GM19193 (cell line): ENCODE data around the gene PPM1F.
A peak's percentile ranks its signal among the peaks of the same experiment; 100 is the strongest.

Experiments
- POLR2A ChIP-seq: IDR thresholded peaks from 4 replicates; pipeline ENCODE4 v1.6.1; 2011; ENCODE audit not compliant: insufficient read depth, insufficient read length; ENCODE audit errors: extremely low read depth

Gene PPM1F, protein sequence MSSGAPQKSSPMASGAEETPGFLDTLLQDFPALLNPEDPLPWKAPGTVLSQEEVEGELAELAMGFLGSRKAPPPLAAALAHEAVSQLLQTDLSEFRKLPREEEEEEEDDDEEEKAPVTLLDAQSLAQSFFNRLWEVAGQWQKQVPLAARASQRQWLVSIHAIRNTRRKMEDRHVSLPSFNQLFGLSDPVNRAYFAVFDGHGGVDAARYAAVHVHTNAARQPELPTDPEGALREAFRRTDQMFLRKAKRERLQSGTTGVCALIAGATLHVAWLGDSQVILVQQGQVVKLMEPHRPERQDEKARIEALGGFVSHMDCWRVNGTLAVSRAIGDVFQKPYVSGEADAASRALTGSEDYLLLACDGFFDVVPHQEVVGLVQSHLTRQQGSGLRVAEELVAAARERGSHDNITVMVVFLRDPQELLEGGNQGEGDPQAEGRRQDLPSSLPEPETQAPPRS

GRCh38 chr22:21952586-21953571 lies at the start of gene PPM1F:
PPM1F (minus strand) TSS chr22:21952848; CDS start chr22:21946048, 6,800 bp downstream.
- TF ChIP-seq POLR2A: peak; percentile 48

GRCh38 chr22:22001664-22002525 lies 49.2 kb upstream of the PPM1F start:
- TF ChIP-seq POLR2A: no peak

DNA sequence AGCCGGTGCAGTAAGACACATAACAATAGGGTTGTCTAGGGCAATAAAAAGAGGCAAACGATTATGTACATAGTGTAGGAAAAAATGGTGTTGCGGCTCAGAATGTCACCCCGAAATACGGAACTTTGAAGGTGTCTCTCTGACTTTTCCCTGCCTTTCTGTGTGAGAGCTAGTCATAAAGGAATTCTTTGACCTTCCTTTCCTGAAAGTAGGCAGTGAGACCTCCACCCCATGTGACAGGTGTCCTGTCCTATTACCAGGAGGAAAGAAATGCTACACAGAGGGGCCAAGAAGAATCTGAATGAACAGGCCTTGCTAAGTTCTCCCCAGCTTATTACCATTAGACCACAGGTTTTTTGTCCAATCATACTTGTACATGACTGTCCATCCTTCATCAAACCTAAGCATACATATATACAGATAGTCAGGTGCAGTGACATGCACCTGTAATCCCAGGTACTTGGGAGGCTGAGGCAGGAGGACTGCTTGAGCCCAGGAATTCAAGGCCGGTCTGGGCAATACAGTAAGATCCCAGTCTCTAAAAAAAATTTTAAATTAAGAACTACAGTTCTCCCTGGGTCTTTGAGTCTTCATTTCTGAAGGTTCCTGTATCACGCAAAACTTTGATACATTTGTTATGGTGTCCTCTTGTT lies 46.1 kb upstream of the PPM1F start:
- TF ChIP-seq POLR2A: no peak

- no peak for TF ChIP-seq POLR2A
Observed at GRCh38 chr22:21996175-21996720, 43.6 kb upstream of the PPM1F start.

DNA sequence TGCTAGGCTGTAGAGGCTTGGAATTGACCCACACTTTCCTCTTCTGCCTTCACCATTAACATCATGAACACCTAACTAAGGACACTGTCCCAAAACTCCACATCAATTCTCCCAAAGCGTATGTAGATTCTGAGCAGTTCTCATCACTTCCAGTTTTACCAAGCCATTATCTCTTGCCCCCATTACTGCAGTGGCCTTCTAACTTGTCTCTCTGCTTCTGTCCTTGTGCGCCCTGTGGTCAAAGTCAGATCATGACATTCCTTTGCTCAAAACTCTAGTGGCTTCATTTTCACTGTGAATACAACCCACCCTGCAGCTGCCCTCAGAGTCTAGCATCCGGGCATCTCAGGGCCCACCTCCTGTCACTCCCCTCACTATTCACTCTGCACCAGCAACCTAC lies 43.0 kb upstream of the PPM1F start:
- TF ChIP-seq POLR2A: no peak

GRCh38 chr22:21994881-21995444 lies 42.3 kb upstream of the PPM1F start:
- TF ChIP-seq POLR2A: no peak

- TF ChIP-seq POLR2A: no peak
Observed at GRCh38 chr22:21992593-21993237, 40.1 kb upstream of the PPM1F start.

DNA sequence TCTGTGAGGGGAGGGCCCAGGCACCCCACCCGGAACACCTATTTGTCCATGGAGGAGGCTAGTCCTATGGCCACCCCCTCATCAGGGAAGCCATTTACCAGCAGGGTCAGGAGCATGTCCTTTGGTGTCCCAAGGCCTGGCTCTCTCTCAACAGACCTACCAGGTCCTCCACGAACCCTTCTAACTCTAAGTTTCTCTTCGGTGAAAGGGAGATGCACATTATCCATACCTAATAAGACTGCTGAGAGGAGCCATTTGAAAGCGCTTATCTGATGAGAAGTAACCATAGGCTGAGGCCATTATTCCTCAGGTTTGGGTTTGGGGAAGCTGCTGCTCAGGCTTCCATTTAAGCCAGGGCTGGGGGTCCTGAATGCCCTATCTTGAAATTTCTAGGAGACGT lies 39.1 kb upstream of the PPM1F start:
- no peak for TF ChIP-seq POLR2A

DNA sequence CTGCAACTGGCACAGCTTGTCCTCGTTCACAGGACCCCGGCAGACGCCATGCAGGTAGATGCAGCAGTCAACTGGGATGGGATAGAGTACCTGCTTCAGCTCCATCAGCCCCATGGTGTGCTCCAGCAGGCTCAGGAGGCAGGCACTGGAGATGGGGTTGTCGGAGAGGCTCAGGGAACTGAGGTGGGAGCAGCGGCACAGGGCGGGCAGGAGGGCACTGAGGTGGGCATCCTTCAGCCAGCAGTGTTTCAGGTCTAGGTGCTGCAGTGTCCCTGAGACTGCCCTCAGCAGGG lies 38.6 kb upstream of the PPM1F start:
- TF ChIP-seq POLR2A: no peak

DNA sequence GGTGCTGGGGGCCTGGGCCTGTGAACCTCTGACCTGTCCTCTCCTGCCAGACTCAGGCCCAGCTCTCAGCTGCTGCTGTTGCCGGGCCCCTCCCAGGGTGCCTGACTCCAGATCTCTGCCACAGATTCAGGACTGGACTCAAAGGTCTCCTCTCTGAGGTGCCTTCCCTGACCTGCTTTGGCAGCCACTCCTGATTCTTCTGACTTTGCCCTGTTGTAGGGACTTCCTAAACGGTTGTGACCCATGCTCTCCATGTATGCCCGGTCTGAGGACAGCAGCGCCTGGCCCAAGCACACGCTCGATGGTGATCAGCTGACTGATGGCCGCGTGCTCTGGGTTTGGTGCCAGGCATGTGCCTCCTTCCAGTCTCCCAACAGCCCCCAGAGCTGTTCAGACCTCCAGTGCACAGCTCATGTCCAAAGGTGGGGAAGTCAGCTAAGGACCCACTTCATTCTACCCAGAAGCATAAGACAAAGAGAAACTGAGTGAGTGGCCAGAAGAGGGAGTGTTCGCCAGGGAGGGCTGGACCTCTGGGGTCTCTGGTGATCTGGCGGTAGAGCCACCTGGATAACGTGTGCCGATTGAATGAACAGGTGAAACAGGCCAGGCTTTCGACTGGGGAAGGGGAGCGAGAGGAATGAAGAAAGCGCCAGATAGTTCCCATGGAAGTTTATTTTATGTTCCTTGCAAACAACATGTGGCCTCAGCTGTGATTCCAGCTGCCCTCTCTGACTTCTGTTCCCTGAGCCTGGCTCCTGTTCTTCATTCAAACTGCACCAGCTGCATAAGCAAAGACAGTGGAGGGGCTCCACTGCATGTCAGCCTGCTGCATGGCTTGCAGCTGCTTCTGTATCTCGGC lies 38.0 kb upstream of the PPM1F start:
- TF ChIP-seq POLR2A: no peak

DNA sequence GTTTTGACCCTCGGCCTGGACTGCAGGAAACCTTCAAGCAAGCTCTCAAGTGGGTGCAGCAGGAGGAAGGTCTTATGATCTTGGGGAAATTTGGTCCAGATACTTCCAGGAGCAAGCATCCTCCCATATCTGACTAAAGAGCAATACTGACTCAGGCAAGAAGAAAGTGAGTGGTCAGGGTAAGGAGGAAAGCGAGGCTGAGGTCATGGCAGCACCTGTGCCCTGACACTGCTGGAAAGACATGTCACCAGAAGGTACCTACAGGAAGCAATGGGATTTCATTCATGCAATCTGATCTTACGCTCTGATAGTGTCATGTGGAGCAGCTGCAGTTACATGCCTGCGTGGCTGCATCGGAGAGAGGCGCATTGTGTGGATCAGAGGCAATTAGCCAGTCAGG lies 36.4 kb upstream of the PPM1F start:
- TF ChIP-seq POLR2A: no peak

- TF ChIP-seq POLR2A: no peak
Observed at GRCh38 chr22:21985214-21985613, 32.6 kb upstream of the PPM1F start.
